ENCODE measurements around the gene PLOD1. TPM values are rescaled to one million over a fixed set of nuclear protein-coding genes. Genes with fewer than 3 reads are reported as not detected.

PLOD1 gene
- polyA plus RNA-seq, 1 donor from 2014 or later, result 2.1 TPM

- Histone ChIP-seq H3K27me3 (ENCODE audit: insufficient read depth, low read depth, low read length) (no peaks in the 10 kb centered on the region), H3K4me3 (ENCODE audit: low read length) (no peak overlapping the region), H4K20me1 (ENCODE audit: insufficient read depth) (no peaks in the 10 kb centered on the region), H3K4me2 (ENCODE audit: low read length) (no peak overlapping the region), H2AFZ (ENCODE audit: low read depth, low read length) (no peak overlapping the region), H3K27ac (ENCODE audit: low read length) (no peak overlapping the region), H3K9me2 (ENCODE audit: insufficient read depth, low read length) (no peaks in the 10 kb centered on the region), H3K9ac (ENCODE audit: low read length) (no peak overlapping the region), H3K79me2 (replicated peaks; ENCODE audit: insufficient read depth, low read length) (no peaks in the 10 kb centered on the region), H3K36me3 (ENCODE audit: insufficient read depth, low read length) (no peaks in the 10 kb centered on the region), H3K9me3 (ENCODE audit: low read length) (no peaks in the 10 kb centered on the region), H3F3A (ENCODE audit: insufficient read depth, low read length, poor library complexity, severe bottlenecking) (no peaks in the 10 kb centered on the region)
- TF ChIP-seq EP300 (conservative IDR thresholded peaks at IDR 0.05; ENCODE audit: poor library complexity, severe bottlenecking) (no peak), SMC3 (conservative IDR thresholded peaks at IDR 0.05; ENCODE audit: poor library complexity) (no peak), TAF1 (IDR thresholded peaks at IDR 0.05; ENCODE audit: low read depth) (no peak), MXI1 (conservative IDR thresholded peaks at IDR 0.05; ENCODE audit: poor library complexity, severe bottlenecking) (no peak), RAD21 (conservative IDR thresholded peaks at IDR 0.05) (no peak)
- TF ChIP-seq, protein P1, sequence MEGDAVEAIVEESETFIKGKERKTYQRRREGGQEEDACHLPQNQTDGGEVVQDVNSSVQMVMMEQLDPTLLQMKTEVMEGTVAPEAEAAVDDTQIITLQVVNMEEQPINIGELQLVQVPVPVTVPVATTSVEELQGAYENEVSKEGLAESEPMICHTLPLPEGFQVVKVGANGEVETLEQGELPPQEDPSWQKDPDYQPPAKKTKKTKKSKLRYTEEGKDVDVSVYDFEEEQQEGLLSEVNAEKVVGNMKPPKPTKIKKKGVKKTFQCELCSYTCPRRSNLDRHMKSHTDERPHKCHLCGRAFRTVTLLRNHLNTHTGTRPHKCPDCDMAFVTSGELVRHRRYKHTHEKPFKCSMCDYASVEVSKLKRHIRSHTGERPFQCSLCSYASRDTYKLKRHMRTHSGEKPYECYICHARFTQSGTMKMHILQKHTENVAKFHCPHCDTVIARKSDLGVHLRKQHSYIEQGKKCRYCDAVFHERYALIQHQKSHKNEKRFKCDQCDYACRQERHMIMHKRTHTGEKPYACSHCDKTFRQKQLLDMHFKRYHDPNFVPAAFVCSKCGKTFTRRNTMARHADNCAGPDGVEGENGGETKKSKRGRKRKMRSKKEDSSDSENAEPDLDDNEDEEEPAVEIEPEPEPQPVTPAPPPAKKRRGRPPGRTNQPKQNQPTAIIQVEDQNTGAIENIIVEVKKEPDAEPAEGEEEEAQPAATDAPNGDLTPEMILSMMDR (IDR thresholded peaks at IDR 0.05; ENCODE audit: poor library complexity, severe bottlenecking), result no peak
- TF ChIP-seq, protein P2, sequence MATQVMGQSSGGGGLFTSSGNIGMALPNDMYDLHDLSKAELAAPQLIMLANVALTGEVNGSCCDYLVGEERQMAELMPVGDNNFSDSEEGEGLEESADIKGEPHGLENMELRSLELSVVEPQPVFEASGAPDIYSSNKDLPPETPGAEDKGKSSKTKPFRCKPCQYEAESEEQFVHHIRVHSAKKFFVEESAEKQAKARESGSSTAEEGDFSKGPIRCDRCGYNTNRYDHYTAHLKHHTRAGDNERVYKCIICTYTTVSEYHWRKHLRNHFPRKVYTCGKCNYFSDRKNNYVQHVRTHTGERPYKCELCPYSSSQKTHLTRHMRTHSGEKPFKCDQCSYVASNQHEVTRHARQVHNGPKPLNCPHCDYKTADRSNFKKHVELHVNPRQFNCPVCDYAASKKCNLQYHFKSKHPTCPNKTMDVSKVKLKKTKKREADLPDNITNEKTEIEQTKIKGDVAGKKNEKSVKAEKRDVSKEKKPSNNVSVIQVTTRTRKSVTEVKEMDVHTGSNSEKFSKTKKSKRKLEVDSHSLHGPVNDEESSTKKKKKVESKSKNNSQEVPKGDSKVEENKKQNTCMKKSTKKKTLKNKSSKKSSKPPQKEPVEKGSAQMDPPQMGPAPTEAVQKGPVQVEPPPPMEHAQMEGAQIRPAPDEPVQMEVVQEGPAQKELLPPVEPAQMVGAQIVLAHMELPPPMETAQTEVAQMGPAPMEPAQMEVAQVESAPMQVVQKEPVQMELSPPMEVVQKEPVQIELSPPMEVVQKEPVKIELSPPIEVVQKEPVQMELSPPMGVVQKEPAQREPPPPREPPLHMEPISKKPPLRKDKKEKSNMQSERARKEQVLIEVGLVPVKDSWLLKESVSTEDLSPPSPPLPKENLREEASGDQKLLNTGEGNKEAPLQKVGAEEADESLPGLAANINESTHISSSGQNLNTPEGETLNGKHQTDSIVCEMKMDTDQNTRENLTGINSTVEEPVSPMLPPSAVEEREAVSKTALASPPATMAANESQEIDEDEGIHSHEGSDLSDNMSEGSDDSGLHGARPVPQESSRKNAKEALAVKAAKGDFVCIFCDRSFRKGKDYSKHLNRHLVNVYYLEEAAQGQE (IDR thresholded peaks at IDR 0.05; ENCODE audit: borderline replicate concordance), result no peak
Observed at GRCh38 chr1:11886986-11887665, 47.4 kb upstream of the PLOD1 start.

GRCh38 chr1:11887666-11888007 is 46.9 kb upstream of the PLOD1 start:
- H3K4me3 ChIP-seq (ENCODE audit: low read length), result no peak overlapping the region
- H3K9me3 ChIP-seq (ENCODE audit: low read length), result no peaks in the 10 kb centered on the region
- H3F3A ChIP-seq (ENCODE audit: insufficient read depth, low read length, poor library complexity, severe bottlenecking), result no peaks in the 10 kb centered on the region
- no peaks in the 10 kb centered on the region for H3K27me3 ChIP-seq (ENCODE audit: insufficient read depth, low read depth, low read length)
- no peak overlapping the region for H3K4me2 ChIP-seq (ENCODE audit: low read length)
- no peak overlapping the region for H2AFZ ChIP-seq (ENCODE audit: low read depth, low read length)
- no peak overlapping the region for H3K27ac ChIP-seq (ENCODE audit: low read length)
- no peaks in the 10 kb centered on the region for H3K36me3 ChIP-seq (ENCODE audit: insufficient read depth, low read length)
- TF ChIP-seq EZH2 (IDR thresholded peaks at IDR 0.05; ENCODE audit: borderline replicate concordance, insufficient read depth, low read length, poor library complexity, severe bottlenecking) (no peak), RAD21 (conservative IDR thresholded peaks at IDR 0.05) (no peak), POLR2AphosphoS5 (IDR thresholded peaks at IDR 0.05) (no peak), SMC3 (conservative IDR thresholded peaks at IDR 0.05; ENCODE audit: poor library complexity) (no peak), EP300 (conservative IDR thresholded peaks at IDR 0.05; ENCODE audit: poor library complexity, severe bottlenecking) (no peak), TAF1 (IDR thresholded peaks at IDR 0.05; ENCODE audit: low read depth) (no peak), MXI1 (conservative IDR thresholded peaks at IDR 0.05; ENCODE audit: poor library complexity, severe bottlenecking) (no peak)
- TF ChIP-seq, protein P2 (IDR thresholded peaks at IDR 0.05; ENCODE audit: borderline replicate concordance), result no peak
- TF ChIP-seq, protein P1 (IDR thresholded peaks at IDR 0.05; ENCODE audit: poor library complexity, severe bottlenecking), result no peak
- H3K9ac ChIP-seq (ENCODE audit: low read length), result no peak overlapping the region
- H3K9me2 ChIP-seq (ENCODE audit: insufficient read depth, low read length), result no peaks in the 10 kb centered on the region
- H4K20me1 ChIP-seq (ENCODE audit: insufficient read depth), result no peaks in the 10 kb centered on the region
- no peaks in the 10 kb centered on the region for H3K79me2 ChIP-seq (replicated peaks; ENCODE audit: insufficient read depth, low read length)
